DND-41 (cell line): ENCODE results near the gene LARP4B.
"Not testable (repeated sequence)": the region's sequence is repeated elsewhere in the genome, so short reads cannot be mapped to it uniquely, and the experiment has no call there.

Experiments
- ATAC-seq: fragments of 200-7000 bp; cut with Tn5 transposase; 3 replicates; pipeline ENCODE4 v1.9.1; 2021; ENCODE audit warnings: low read depth; ENCODE audit not compliant: insufficient read depth
- DNase-seq: peaks from one replicate; pipeline ENCODE4 v3.0.0-alpha.2; 2020
- H2AFZ ChIP-seq: 2 replicates; pipeline ENCODE4 v1.6.0; 2012; ENCODE audit warnings: low read depth, low read length
- H3K27ac ChIP-seq: 2 replicates; pipeline ENCODE4 v1.5.1; 2012; ENCODE audit warnings: low read length, inconsistent platforms
- H3K27me3 ChIP-seq: fragments of 200-600 bp; sonication (generic); 2 replicates; pipeline ENCODE4 v1.6.0; 2012; ENCODE audit warnings: low read length, mild to moderate bottlenecking, inconsistent platforms; ENCODE audit not compliant: insufficient read depth, poor library complexity
- H3K36me3 ChIP-seq: 2 replicates; pipeline ENCODE4 v1.5.1; 2012; ENCODE audit warnings: low read length, inconsistent platforms; ENCODE audit not compliant: insufficient read depth
- H3K4me1 ChIP-seq: 2 replicates; pipeline ENCODE4 v1.5.1; 2012; ENCODE audit warnings: mild to moderate bottlenecking, low read length; ENCODE audit not compliant: insufficient read depth
- H3K4me2 ChIP-seq: 2 replicates; pipeline ENCODE4 v1.6.0; 2012; ENCODE audit warnings: mild to moderate bottlenecking, moderate library complexity, low read length, inconsistent platforms; ENCODE audit not compliant: insufficient read depth
- H3K4me3 ChIP-seq, 2 experiments: fragments of 200-600 bp in 1 of 2; shearing (Covaris generic) in 1 of 2; 2 replicates each; pipeline ENCODE4 v1.5.1; 2012 to 2016; ENCODE audit warnings: inconsistent platforms in 2 of 2, low read length in 2 of 2, mild to moderate bottlenecking in 2 of 2, low read depth in 1 of 2, moderate library complexity in 1 of 2
- H3K79me2 ChIP-seq: 2 replicates; pipeline ENCODE4 v1.6.0; 2012; ENCODE audit warnings: low read length, inconsistent platforms; ENCODE audit not compliant: insufficient read depth
- H3K9ac ChIP-seq: 2 replicates; pipeline ENCODE4 v1.6.0; 2012; ENCODE audit warnings: low read depth, mild to moderate bottlenecking, inconsistent platforms, low read length, moderate library complexity
- H3K9me3 ChIP-seq: 2 replicates; pipeline ENCODE4 v1.5.1; 2012; ENCODE audit warnings: low read length, moderate library complexity, mild to moderate bottlenecking, inconsistent platforms; ENCODE audit not compliant: insufficient read depth, severe bottlenecking
- H4K20me1 ChIP-seq: 2 replicates; pipeline ENCODE4 v1.6.0; 2012; ENCODE audit warnings: low read length; ENCODE audit not compliant: insufficient read depth
- EZH2 ChIP-seq: IDR thresholded peaks from 3 replicates; pipeline ENCODE4 v1.6.1; 2012; ENCODE audit warnings: borderline replicate concordance, low read depth, mild to moderate bottlenecking, moderate library complexity, low read length, inconsistent platforms; ENCODE audit not compliant: severe bottlenecking
- TF ChIP-seq, protein P1 (sequence below): IDR thresholded peaks from 2 replicates; pipeline ENCODE4 v1.5.1; 2012; ENCODE audit warnings: borderline replicate concordance, low read length, moderate library complexity, mild to moderate bottlenecking; ENCODE audit not compliant: poor library complexity, severe bottlenecking; ENCODE audit errors: extremely low read depth

The LARP4B gene

DNA sequence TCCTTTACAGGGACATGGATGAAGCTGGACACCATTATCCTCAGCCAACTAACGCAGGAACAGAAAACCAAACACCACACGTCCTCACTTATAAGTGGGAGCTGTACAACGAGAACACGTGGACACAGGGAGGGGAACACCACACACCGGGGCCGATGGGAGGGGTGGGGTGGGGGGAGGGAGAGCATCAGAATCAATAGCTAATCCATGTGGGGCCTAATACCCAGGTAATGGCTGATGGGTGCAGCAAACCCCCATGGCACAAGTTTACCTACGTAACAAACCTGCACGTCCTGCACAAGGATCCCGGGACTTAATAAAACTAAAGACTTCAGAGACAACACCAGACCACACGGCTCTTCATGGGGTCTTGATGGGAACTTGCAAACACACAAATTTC, 159.9 kb downstream of the LARP4B start:
- Histone ChIP-seq H3K27ac (no peak overlapping the region), H4K20me1 (no peaks in the 10 kb centered on the region), H3K4me3 (no peak overlapping the region), H3K79me2 (no peaks in the 10 kb centered on the region), H3K9ac (no peak overlapping the region), H3K4me2 (no peak overlapping the region), H3K27me3 (no peaks in the 10 kb centered on the region), H3K36me3 (no peaks in the 10 kb centered on the region), H3K4me1 (no peaks in the 10 kb centered on the region), H2AFZ (no peak overlapping the region), H3K9me3 (peaks cover 7% of the 10 kb centered on the region)
- DNase-seq: no peak
- TF ChIP-seq, protein P1, sequence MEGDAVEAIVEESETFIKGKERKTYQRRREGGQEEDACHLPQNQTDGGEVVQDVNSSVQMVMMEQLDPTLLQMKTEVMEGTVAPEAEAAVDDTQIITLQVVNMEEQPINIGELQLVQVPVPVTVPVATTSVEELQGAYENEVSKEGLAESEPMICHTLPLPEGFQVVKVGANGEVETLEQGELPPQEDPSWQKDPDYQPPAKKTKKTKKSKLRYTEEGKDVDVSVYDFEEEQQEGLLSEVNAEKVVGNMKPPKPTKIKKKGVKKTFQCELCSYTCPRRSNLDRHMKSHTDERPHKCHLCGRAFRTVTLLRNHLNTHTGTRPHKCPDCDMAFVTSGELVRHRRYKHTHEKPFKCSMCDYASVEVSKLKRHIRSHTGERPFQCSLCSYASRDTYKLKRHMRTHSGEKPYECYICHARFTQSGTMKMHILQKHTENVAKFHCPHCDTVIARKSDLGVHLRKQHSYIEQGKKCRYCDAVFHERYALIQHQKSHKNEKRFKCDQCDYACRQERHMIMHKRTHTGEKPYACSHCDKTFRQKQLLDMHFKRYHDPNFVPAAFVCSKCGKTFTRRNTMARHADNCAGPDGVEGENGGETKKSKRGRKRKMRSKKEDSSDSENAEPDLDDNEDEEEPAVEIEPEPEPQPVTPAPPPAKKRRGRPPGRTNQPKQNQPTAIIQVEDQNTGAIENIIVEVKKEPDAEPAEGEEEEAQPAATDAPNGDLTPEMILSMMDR: no peak
- no peak for TF ChIP-seq EZH2
- no peak for ATAC-seq

DNA sequence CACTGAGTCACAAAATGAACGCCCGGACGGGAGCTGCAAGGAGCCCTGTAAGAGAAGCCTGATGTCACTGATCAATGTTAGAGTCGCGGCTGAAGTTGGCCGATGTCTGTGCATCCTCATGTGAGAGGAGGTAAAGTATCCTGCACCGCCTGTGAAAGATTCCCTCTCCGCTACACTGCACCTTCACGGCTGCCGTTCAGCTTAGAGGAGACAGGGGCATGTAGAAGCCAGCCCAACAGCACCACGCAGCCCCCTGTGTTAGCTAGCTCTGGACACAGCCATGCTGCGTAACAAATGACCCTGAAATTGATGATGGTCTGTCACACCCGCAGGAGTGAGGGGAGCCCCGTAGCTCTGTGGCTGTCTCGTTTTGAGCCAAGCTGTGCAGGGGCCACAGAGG, 160.5 kb downstream of the LARP4B start:
- Histone ChIP-seq H3K27ac (no peak overlapping the region), H2AFZ (no peak overlapping the region), H3K9me3 (peaks cover 7% of the 10 kb centered on the region), H3K36me3 (no peaks in the 10 kb centered on the region), H3K27me3 (no peaks in the 10 kb centered on the region), H3K4me2 (no peak overlapping the region), H4K20me1 (no peaks in the 10 kb centered on the region), H3K9ac (no peak overlapping the region), H3K79me2 (no peaks in the 10 kb centered on the region), H3K4me1 (no peaks in the 10 kb centered on the region), H3K4me3 (no peak overlapping the region)
- ATAC-seq: no peak
- DNase-seq: no peak
- TF ChIP-seq EZH2: no peak
- TF ChIP-seq, protein P1: no peak

DNA sequence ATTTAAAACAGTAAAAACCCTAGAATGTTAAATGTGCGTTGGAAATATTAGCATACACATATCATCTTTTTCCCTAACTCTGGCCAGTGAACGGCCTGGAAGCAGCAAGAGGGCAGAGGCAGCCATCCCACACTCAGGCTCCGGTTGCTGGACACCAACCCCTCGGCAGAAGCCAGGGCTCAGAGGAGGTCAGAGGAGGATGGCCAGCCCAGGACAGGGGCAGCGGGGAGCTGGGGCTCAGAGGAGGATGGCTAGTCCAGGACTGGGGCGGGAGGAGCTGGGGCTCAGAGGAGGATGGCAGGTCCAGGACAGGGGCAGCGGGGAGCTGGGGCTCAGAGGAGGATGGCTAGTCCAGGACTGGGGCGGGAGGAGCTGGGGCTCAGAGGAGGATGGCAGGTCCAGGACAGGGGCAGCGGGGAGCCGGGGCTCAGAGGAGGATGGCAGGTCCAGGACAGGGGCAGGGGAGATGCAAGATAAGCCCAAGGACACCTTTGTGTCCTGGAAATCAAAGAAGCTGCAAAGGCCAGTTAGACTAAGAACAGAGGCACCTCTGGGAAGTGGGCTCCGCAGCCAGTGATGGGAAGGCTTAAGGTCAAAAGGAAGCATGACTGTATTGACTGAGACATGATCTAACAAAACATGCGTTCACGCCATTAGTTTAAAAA, 161.3 kb downstream of the LARP4B start:
- not testable (repeated sequence) for H3K27me3 ChIP-seq, H3K4me3 ChIP-seq, DNase-seq, ATAC-seq, H3K9me3 ChIP-seq, H3K9ac ChIP-seq, H3K79me2 ChIP-seq, H2AFZ ChIP-seq, H3K4me1 ChIP-seq, H4K20me1 ChIP-seq, H3K4me2 ChIP-seq, H3K36me3 ChIP-seq, H3K27ac ChIP-seq

DNA sequence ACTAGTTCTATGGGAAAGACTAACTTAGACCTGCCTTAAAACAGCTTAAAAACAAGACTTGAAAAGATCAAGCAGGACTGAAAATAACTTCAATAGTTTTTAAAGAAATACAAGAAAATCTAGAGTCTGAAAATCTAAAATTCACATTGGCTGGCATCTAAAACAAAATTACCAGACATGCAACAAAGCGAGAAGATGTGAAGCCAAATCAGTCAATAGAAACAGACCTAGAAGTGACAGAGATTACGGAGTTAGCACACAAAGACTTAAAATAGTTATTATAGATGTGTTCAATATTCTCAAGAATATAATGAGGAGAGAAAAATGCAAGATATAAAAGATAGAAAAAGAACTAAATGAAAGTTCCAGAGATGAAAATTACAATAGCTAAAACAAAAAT, 163.7 kb downstream of the LARP4B start:
- no peak overlapping the region for H3K27ac ChIP-seq
- no peak overlapping the region for H3K9ac ChIP-seq
- DNase-seq (no peak), ATAC-seq (no peak)
- no peak overlapping the region for H3K4me3 ChIP-seq
- no peaks in the 10 kb centered on the region for H3K36me3 ChIP-seq
- no peak overlapping the region for H3K4me2 ChIP-seq
- no peaks in the 10 kb centered on the region for H3K27me3 ChIP-seq
- no peaks in the 10 kb centered on the region for H4K20me1 ChIP-seq
- no peak overlapping the region for H2AFZ ChIP-seq
- no peaks in the 10 kb centered on the region for H3K79me2 ChIP-seq
- TF ChIP-seq EZH2: no peak
- TF ChIP-seq, protein P1: no peak
- peaks cover 7% of the 10 kb centered on the region for H3K9me3 ChIP-seq
- no peaks in the 10 kb centered on the region for H3K4me1 ChIP-seq
